Measurements from ENCODE around the gene TOR1A.
A peak's percentile ranks its signal among the peaks of the same experiment; 100 is the strongest.
"Not testable (repeated sequence)": the region's sequence is repeated elsewhere in the genome, so short reads cannot be mapped to it uniquely, and the experiment has no call there.

The TOR1A gene

GRCh38 chr9:129783516-129784361 is 40.2 kb downstream of the TOR1A start:
- DNase-seq (ENCODE audit: low read depth in 3 of 3), result peak; percentile 45 to 63 (median 52)

- DNase-seq (ENCODE audit: low read depth in 3 of 3), result no peak
Measured at GRCh38 chr9:129781981-129782380, 42.0 kb downstream of the TOR1A start.

- DNase-seq (ENCODE audit: low read depth in 3 of 3), result no peak
Measured at GRCh38 chr9:129781131-129781530, 42.8 kb downstream of the TOR1A start.

GRCh38 chr9:129779560-129780190 is 44.3 kb downstream of the TOR1A start:
- DNase-seq (ENCODE audit: low read depth in 3 of 3), result no peak

GRCh38 chr9:129778469-129778868 is 45.5 kb downstream of the TOR1A start:
- DNase-seq (ENCODE audit: low read depth in 3 of 3), result no peak

- DNase-seq (ENCODE audit: low read depth in 3 of 3), result no peak
Measured at GRCh38 chr9:129777769-129778130, 46.2 kb downstream of the TOR1A start.

GRCh38 chr9:129776938-129777768 is 46.8 kb downstream of the TOR1A start:
- DNase-seq (ENCODE audit: low read depth in 3 of 3), result no peak

- DNase-seq (ENCODE audit: low read depth in 3 of 3), result no peak
Measured at GRCh38 chr9:129776566-129776937, 47.4 kb downstream of the TOR1A start.

- DNase-seq (ENCODE audit: low read depth in 3 of 3), result not testable (repeated sequence)
Measured at GRCh38 chr9:129776096-129776495, 47.8 kb downstream of the TOR1A start.

GRCh38 chr9:129775448-129775798 is 48.5 kb downstream of the TOR1A start:
- DNase-seq (ENCODE audit: low read depth in 3 of 3), result no peak

GRCh38 chr9:129774791-129775447 is 49.0 kb downstream of the TOR1A start:
- no peak for DNase-seq (ENCODE audit: low read depth in 3 of 3)

GRCh38 chr9:129773262-129774048 is 50.5 kb downstream of the TOR1A start:
- DNase-seq (ENCODE audit: low read depth in 3 of 3), result no peak

- DNase-seq (ENCODE audit: low read depth in 3 of 3), result no peak
Measured at GRCh38 chr9:129770741-129771140, 53.2 kb downstream of the TOR1A start.

GRCh38 chr9:129769669-129770068 is 54.3 kb downstream of the TOR1A start:
- DNase-seq (ENCODE audit: low read depth in 3 of 3), result no peak

- DNase-seq (ENCODE audit: low read depth in 3 of 3), result no peak
Measured at GRCh38 chr9:129768486-129768885, 55.5 kb downstream of the TOR1A start.

GRCh38 chr9:129765764-129766317 is 58.1 kb downstream of the TOR1A start:
- no peak for DNase-seq (ENCODE audit: low read depth in 3 of 3)

- no peak for DNase-seq (ENCODE audit: low read depth in 3 of 3)
Measured at GRCh38 chr9:129762985-129763926, 60.7 kb downstream of the TOR1A start.

Data from stimulated activated CD4-positive, alpha-beta T cell treated with anti-CD3 and anti-CD28 coated beads, TNF-alpha, amount 100 ng/mL, for 4 hours (primary cell).